Gastroesophageal sphincter (tissue), 3 donors: ENCODE data around the gene ADGRE3.

Source experiments
- EP300 ChIP-seq: sonication (generic); formaldehyde crosslinking; IDR thresholded peaks from one replicate; pipeline ENCODE4 v1.6.1; 2017; ENCODE audit warnings: antibody characterized with exemption, mild to moderate bottlenecking
- POLR2A ChIP-seq, 2 donors: fragments of 450-650 bp; IDR thresholded peaks; one replicate each; pipeline ENCODE4 v1.6.1; 2017; ENCODE audit warnings: antibody characterized with exemption in 2 of 2, mild to moderate bottlenecking in 2 of 2, moderate library complexity in 1 of 2
- TF ChIP-seq, protein P1 (sequence below), 4 experiments: fragments of 200-600 bp in 2 of 4; fragments of 450-650 bp in 2 of 4; sonication (generic) in 1 of 4; IDR thresholded peaks; one replicate each; pipeline ENCODE4 v1.5.1; 2017 to 2019; ENCODE audit warnings: antibody characterized with exemption in 4 of 4, mild to moderate bottlenecking in 2 of 4, moderate library complexity in 2 of 4

DNA sequence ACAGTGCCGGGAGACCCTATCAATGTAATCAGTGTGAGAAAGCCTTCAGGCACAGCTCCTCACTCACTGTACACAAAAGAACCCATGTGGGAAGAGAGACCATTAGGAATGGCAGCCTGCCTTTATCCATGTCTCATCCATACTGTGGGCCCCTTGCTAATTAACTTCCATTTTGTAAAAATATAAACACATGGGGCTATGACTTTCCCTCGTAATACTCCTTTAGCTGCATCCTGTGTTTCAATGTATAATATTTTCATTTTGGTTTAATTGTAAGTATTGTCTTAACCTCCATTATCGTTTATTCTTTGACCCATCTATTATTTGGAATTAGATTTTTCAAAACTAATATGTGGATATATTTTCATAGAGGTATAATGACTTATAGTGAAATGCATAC lies 44.5 kb upstream of the ADGRE3 start:
- TF ChIP-seq EP300: no peak
- TF ChIP-seq, protein P1, sequence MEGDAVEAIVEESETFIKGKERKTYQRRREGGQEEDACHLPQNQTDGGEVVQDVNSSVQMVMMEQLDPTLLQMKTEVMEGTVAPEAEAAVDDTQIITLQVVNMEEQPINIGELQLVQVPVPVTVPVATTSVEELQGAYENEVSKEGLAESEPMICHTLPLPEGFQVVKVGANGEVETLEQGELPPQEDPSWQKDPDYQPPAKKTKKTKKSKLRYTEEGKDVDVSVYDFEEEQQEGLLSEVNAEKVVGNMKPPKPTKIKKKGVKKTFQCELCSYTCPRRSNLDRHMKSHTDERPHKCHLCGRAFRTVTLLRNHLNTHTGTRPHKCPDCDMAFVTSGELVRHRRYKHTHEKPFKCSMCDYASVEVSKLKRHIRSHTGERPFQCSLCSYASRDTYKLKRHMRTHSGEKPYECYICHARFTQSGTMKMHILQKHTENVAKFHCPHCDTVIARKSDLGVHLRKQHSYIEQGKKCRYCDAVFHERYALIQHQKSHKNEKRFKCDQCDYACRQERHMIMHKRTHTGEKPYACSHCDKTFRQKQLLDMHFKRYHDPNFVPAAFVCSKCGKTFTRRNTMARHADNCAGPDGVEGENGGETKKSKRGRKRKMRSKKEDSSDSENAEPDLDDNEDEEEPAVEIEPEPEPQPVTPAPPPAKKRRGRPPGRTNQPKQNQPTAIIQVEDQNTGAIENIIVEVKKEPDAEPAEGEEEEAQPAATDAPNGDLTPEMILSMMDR (IDR thresholded peaks at IDR 0.05): no peak
- no peak for TF ChIP-seq POLR2A (IDR thresholded peaks at IDR 0.05)
